Breast epithelium (tissue), 3 donors: ENCODE data around the gene NHLRC4.

Experiments
- POLR2A ChIP-seq: fragments of 450-650 bp; IDR thresholded peaks from one replicate; pipeline ENCODE4 v1.6.1; 2016; ENCODE audit warnings: antibody characterized with exemption, mild to moderate bottlenecking, moderate library complexity
- POLR2AphosphoS5 ChIP-seq, 3 donors: sonication (generic); formaldehyde crosslinking; IDR thresholded peaks; one replicate each; pipeline ENCODE4 v1.6.1; 2017; ENCODE audit warnings: antibody characterized with exemption in 3 of 3
- TF ChIP-seq, protein P1 (sequence below), 3 donors: fragments of 450-650 bp; IDR thresholded peaks; one replicate each; pipeline ENCODE4 v1.5.1; 2016 to 2017; ENCODE audit warnings: antibody characterized with exemption in 3 of 3, mild to moderate bottlenecking in 3 of 3, moderate library complexity in 3 of 3

DNA sequence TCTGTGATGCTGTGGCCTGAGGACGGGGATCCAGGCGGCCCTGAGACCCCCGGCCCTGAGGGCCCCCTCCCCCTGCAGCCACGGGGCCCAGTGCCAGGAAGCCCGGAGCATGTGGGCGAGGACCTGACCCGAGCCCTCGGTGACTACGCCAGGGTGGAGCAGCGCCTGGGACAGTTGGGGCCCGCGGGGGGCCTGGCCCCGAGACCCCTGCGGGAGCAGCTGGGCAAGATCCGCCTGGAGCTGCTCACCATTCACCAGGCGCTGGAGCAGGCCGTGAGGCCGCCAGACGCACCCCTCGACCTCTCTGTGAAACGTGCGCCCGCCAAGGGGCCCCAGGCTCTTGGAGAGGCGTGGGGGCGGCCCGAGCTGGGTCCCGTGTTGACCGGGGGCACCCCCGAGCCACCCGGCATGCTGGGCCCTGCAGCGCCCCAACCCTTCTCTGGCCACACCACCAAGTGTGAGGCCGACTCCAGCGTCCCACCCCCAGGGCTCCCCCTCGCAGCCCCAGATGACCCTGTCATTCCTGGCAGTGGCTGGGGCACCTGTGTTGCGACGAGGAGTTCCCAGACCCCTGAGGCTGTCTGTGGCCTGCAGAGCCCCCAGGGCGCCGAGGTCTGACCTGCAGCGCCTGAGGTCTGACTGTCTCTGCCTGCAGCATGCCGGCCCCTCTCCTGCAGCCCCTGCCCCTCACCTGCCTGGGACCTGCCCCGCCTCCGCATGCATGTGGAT is 2.0 kb upstream of the NHLRC4 start:
- TF ChIP-seq, protein P1, sequence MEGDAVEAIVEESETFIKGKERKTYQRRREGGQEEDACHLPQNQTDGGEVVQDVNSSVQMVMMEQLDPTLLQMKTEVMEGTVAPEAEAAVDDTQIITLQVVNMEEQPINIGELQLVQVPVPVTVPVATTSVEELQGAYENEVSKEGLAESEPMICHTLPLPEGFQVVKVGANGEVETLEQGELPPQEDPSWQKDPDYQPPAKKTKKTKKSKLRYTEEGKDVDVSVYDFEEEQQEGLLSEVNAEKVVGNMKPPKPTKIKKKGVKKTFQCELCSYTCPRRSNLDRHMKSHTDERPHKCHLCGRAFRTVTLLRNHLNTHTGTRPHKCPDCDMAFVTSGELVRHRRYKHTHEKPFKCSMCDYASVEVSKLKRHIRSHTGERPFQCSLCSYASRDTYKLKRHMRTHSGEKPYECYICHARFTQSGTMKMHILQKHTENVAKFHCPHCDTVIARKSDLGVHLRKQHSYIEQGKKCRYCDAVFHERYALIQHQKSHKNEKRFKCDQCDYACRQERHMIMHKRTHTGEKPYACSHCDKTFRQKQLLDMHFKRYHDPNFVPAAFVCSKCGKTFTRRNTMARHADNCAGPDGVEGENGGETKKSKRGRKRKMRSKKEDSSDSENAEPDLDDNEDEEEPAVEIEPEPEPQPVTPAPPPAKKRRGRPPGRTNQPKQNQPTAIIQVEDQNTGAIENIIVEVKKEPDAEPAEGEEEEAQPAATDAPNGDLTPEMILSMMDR (IDR thresholded peaks at IDR 0.05) = no peak
- TF ChIP-seq POLR2A = no peak
- no peak for TF ChIP-seq POLR2AphosphoS5 (IDR thresholded peaks at IDR 0.05)
